K562 (cell line): ENCODE measurements around the gene CGN. TPM values are rescaled to one million over a fixed set of nuclear protein-coding genes. Genes with fewer than 3 reads are reported as not detected.

ENCODE experiments used
- ATF7 ChIP-seq: fragments of 450-650 bp; IDR thresholded peaks from 2 replicates; pipeline ENCODE4 v1.7.1; 2014; ENCODE audit warnings: mild to moderate bottlenecking, moderate library complexity
- DNMT1 ChIP-seq: fragments of 450-650 bp; IDR thresholded peaks from 2 replicates; pipeline ENCODE4 v1.6.1; 2016; ENCODE audit warnings: antibody characterized with exemption, mild to moderate bottlenecking
- ERF ChIP-seq: fragments of 450-650 bp; formaldehyde crosslinking; IDR thresholded peaks from 2 replicates; pipeline ENCODE4 v1.4.0; 2020; ENCODE audit warnings: mild to moderate bottlenecking, mixed read lengths
- GABPB1 ChIP-seq: sonication (generic); formaldehyde crosslinking; IDR thresholded peaks from 2 replicates; pipeline ENCODE4 v1.8.0; 2022; ENCODE audit warnings: mild to moderate bottlenecking, missing genetic modification reagents
- GTF2E2 ChIP-seq: fragments of 200-800 bp; sonication (Bioruptor generic); IDR thresholded peaks from 2 replicates; pipeline ENCODE4 v1.6.1; 2016; ENCODE audit warnings: missing genetic modification characterization, missing compliant biosample characterization
- KHSRP ChIP-seq: fragments of 450-650 bp; IDR thresholded peaks from 2 replicates; pipeline ENCODE4 v1.6.1; 2017
- MBD1 ChIP-seq: fragments of 250-450 bp; sonication (Bioruptor Pico); IDR thresholded peaks from 2 replicates; pipeline ENCODE4 v1.8.0; 2022; ENCODE audit warnings: inconsistent platforms
- NR3C1 ChIP-seq: sonication (generic); formaldehyde crosslinking; IDR thresholded peaks from 2 replicates; pipeline ENCODE4 v1.8.1; 2022; ENCODE audit warnings: missing genetic modification reagents
- PRMT5 ChIP-seq: sonication (generic); formaldehyde crosslinking; IDR thresholded peaks from 2 replicates; pipeline ENCODE4 v1.5.0; 2020; ENCODE audit warnings: missing genetic modification reagents
- RBM39 ChIP-seq: fragments of 200-400 bp; formaldehyde crosslinking; optimal IDR thresholded peaks from 2 replicates; pipeline ENCODE3; 2018; ENCODE audit warnings: low read depth, low read length
- SLC30A9 ChIP-seq: fragments of 250-450 bp; sonication (Bioruptor Pico); IDR thresholded peaks from 2 replicates; pipeline ENCODE4 v1.8.0; 2022; ENCODE audit warnings: mild to moderate bottlenecking, moderate library complexity
- SMAD1 ChIP-seq: fragments of 150-350 bp; IDR thresholded peaks from 2 replicates; pipeline ENCODE4 v1.6.1; 2014; ENCODE audit warnings: low read length, low read depth; ENCODE audit not compliant: partially characterized antibody
- SMARCE1 ChIP-seq: fragments of 450-650 bp; IDR thresholded peaks from 2 replicates; pipeline ENCODE4 v1.7.1; 2016; ENCODE audit warnings: mild to moderate bottlenecking
- SNIP1 ChIP-seq: fragments of 450-650 bp; IDR thresholded peaks from 2 replicates; pipeline ENCODE4 v1.7.1; 2017; ENCODE audit warnings: low read depth, mild to moderate bottlenecking
- SPI1 ChIP-seq: IDR thresholded peaks from 2 replicates; pipeline ENCODE4 v1.6.1; 2011; ENCODE audit warnings: low read depth, low read length, control low read depth, borderline replicate concordance
- TCF7L2 ChIP-seq: fragments of 150-350 bp; IDR thresholded peaks from 2 replicates; pipeline ENCODE4 v1.6.1; 2016; ENCODE audit warnings: low read depth, mild to moderate bottlenecking, low read length, moderate library complexity
- YY1 ChIP-seq, 3 experiments: IDR thresholded peaks; 2 replicates each; pipeline ENCODE4 v1.6.1; 2011; ENCODE audit warnings: low read length in 2 of 3, mild to moderate bottlenecking in 2 of 3, moderate library complexity in 2 of 3, borderline replicate concordance in 1 of 3, control low read depth in 1 of 3, low read depth in 1 of 3; ENCODE audit not compliant: insufficient read depth in 3 of 3, insufficient replicate concordance in 2 of 3, control insufficient read depth in 1 of 3, insufficient read length in 1 of 3; ENCODE audit errors: extremely low read depth in 1 of 3
- ZKSCAN1 ChIP-seq: fragments of 150-350 bp; IDR thresholded peaks from 2 replicates; pipeline ENCODE4 v1.6.1; 2016; ENCODE audit warnings: low read depth, low read length
- ZNF274 ChIP-seq: IDR thresholded peaks from 2 replicates; pipeline ENCODE4 v1.6.1; 2011; ENCODE audit warnings: low read depth, mild to moderate bottlenecking, low read length, moderate library complexity, borderline replicate concordance
- ZNF311 ChIP-seq: fragments of 250-450 bp; sonication (Bioruptor Pico); IDR thresholded peaks from 2 replicates; pipeline ENCODE4 v1.4.0; 2020; ENCODE audit warnings: mild to moderate bottlenecking, moderate library complexity
- ZNF830 ChIP-seq: fragments of 250-450 bp; sonication (Bioruptor Pico); IDR thresholded peaks from 2 replicates; pipeline ENCODE4 v1.5.0; 2021; ENCODE audit warnings: mild to moderate bottlenecking
- polyA plus RNA-seq, 8 experiments: library from polyadenylated mRNA; depleted of rRNA in 4 of 8; stranded (reverse) in 5 of 8; unstranded in 3 of 8; fragments of >200 nt; fragmentation: Nextera tagmentation in 2 of 8; fragmentation: Illumina TruSeq in 1 of 8; extraction: Ambion mirVana in 2 of 8; extraction: Trizol in 1 of 8; gene quantifications; 2 replicates each; pipeline versions ENCODE4 v1.2.1 to v1.2.3, GENCODE V29; 2011 to 2014; ENCODE audit warnings: inconsistent platforms in 1 of 8, missing spikeins in 1 of 8
- total RNA-seq, 7 experiments: library from RNA; depleted of rRNA in 6 of 7; stranded (reverse); fragments of >200 nt in 6 of 7; fragmentation: Illumina TruSeq in 2 of 7; extraction: Trizol in 2 of 7; gene quantifications; 2 replicates each; pipeline versions ENCODE4 v1.2.1 to v1.2.3, GENCODE V29; 2011 to 2021; ENCODE audit warnings: low replicate concordance in 1 of 7
- TF ChIP-seq, protein P1 (sequence below): sonication (generic); formaldehyde crosslinking; IDR thresholded peaks from 2 replicates; pipeline ENCODE4 v1.8.1; 2023; ENCODE audit warnings: mild to moderate bottlenecking, missing genetic modification reagents
- TF ChIP-seq, protein P2 (sequence below), 3 experiments: fragments of 200-800 bp in 1 of 3; fragments of 250-450 bp in 1 of 3; fragments of 450-650 bp in 1 of 3; sonication (Bioruptor Pico) in 1 of 3; sonication (Bioruptor generic) in 1 of 3; formaldehyde crosslinking in 1 of 3; IDR thresholded peaks; 2 replicates each; pipeline versions ENCODE4 v1.6.1 to v1.8.0; 2016 to 2022; ENCODE audit warnings: mild to moderate bottlenecking in 2 of 3, missing genetic modification characterization in 2 of 3, missing compliant biosample characterization in 1 of 3, moderate library complexity in 1 of 3

The CGN gene
- total and polyA plus RNA-seq, 9 of the 15 experiments (the other 6 are each of a cell fraction or from before 2014, with no cell fraction given), result 0.03 to 1.4 (median 0.14) TPM; not detected in 2

GRCh38 chr1:151510957-151511635, at the start of gene CGN (continued):
- TF ChIP-seq, protein P1, sequence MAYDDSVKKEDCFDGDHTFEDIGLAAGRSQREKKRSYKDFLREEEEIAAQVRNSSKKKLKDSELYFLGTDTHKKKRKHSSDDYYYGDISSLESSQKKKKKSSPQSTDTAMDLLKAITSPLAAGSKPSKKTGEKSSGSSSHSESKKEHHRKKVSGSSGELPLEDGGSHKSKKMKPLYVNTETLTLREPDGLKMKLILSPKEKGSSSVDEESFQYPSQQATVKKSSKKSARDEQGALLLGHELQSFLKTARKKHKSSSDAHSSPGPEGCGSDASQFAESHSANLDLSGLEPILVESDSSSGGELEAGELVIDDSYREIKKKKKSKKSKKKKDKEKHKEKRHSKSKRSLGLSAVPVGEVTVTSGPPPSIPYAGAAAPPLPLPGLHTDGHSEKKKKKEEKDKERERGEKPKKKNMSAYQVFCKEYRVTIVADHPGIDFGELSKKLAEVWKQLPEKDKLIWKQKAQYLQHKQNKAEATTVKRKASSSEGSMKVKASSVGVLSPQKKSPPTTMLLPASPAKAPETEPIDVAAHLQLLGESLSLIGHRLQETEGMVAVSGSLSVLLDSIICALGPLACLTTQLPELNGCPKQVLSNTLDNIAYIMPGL, result no peak
- TF ChIP-seq ZNF311 (CRISPR knock-in tag) (no peak), ZNF274 (no peak), PRMT5 (no peak), SMARCE1 (no peak), TCF7L2 (no peak), RBM39 (no peak), NR3C1 (CRISPR knock-in tag) (no peak), YY1 (IDR thresholded peaks at IDR 0.05; ENCODE audit: borderline replicate concordance in 1 of 3, control insufficient read depth in 1 of 3, extremely low read depth in 1 of 3, insufficient read depth in 3 of 3, insufficient read length in 1 of 3, insufficient replicate concordance in 2 of 3, low read depth in 1 of 3, low read length in 2 of 3) (peak in 2 of 3 experiments; percentile 63 to 64), MBD1 (CRISPR knock-in tag) (no peak), SPI1 (no peak), ZKSCAN1 (no peak), KHSRP (no peak), SLC30A9 (CRISPR knock-in tag) (no peak), GABPB1 (CRISPR knock-in tag) (peak; percentile 67; the same call in 1 of the 2 replicates), SNIP1 (peak; percentile 72; the same call in 1 of the 2 replicates), ERF (CRISPR knock-in tag) (no peak), ATF7 (no peak), DNMT1 (no peak), SMAD1 (no peak), GTF2E2 (tag) (no peak), ZNF830 (no peak)
- TF ChIP-seq, protein P2, sequence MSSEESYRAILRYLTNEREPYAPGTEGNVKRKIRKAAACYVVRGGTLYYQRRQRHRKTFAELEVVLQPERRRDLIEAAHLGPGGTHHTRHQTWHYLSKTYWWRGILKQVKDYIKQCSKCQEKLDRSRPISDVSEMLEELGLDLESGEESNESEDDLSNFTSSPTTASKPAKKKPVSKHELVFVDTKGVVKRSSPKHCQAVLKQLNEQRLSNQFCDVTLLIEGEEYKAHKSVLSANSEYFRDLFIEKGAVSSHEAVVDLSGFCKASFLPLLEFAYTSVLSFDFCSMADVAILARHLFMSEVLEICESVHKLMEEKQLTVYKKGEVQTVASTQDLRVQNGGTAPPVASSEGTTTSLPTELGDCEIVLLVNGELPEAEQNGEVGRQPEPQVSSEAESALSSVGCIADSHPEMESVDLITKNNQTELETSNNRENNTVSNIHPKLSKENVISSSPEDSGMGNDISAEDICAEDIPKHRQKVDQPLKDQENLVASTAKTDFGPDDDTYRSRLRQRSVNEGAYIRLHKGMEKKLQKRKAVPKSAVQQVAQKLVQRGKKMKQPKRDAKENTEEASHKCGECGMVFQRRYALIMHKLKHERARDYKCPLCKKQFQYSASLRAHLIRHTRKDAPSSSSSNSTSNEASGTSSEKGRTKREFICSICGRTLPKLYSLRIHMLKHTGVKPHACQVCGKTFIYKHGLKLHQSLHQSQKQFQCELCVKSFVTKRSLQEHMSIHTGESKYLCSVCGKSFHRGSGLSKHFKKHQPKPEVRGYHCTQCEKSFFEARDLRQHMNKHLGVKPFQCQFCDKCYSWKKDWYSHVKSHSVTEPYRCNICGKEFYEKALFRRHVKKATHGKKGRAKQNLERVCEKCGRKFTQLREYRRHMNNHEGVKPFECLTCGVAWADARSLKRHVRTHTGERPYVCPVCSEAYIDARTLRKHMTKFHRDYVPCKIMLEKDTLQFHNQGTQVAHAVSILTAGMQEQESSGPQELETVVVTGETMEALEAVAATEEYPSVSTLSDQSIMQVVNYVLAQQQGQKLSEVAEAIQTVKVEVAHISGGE (CRISPR knock-in tag; IDR thresholded peaks at IDR 0.05), result no peak
